Astrocyte of the cerebellum (primary cell): ENCODE results near the gene ANO7.

Experiments used
- DNase-seq: peaks from one replicate; pipeline ENCODE4 v3.0.0-alpha.2; 2011; ENCODE audit warnings: low read depth
- H3K4me3 ChIP-seq: 2 replicates; pipeline ENCODE4 v1.5.1; 2011; ENCODE audit warnings: mild to moderate bottlenecking, low read depth, low read length, moderate library complexity
- in situ Hi-C: cut with HindIII; loops from 2 replicates; pipeline ENCODE4 v1.10.0; 2017; ENCODE audit warnings: low sequenced_read_pairs
- TF ChIP-seq, protein P1 (sequence below): IDR thresholded peaks from 2 replicates; pipeline ENCODE4 v1.5.1; 2012; ENCODE audit warnings: low read length, low read depth, moderate library complexity, mild to moderate bottlenecking; ENCODE audit errors: missing control alignments

ANO7 gene

DNA sequence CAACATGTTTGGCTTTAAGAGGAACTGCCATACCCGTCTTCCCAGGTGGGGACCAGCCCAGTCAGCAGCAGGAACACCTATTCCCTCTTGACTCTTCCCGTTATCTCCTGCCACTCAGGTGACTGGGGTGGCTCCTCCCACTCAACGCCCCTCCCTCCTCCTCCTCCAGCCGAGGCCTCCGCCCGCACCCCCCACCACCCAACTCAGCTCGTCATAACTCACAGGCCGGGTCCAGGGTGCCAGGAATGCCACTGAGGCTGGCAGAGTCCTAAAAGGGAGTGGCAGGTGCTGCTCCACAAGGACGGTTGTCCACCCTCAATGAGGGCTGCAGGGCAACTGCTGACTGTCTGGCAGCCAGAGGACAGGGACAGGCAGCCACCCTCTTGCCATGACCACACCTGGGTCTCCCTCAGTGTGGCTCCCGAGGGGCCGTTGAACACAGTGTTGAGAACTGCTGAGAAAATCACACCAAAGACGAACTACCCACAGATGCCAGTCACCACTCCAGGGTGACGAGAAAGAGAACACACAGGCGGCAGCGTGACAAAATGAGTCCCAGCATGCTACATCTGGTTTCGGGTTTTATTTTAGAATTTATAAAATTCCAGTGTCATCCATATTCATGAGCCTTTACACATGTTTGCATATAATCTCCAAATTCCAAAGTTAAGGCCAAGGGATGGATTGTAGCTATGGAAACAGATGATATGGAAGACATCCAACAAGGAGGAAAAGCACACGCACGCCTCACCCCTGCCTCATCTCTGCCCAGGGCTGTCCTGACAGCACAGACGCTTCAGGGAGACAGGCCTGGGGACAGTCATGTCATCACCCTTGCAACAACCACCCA, 38.5 kb downstream of the ANO7 start:
- in situ Hi-C loops = loop anchor here (10.0 kb wide), 1 partner anchor 58 kb away; no protein-coding TSS in a partner anchor
- TF ChIP-seq, protein P1, sequence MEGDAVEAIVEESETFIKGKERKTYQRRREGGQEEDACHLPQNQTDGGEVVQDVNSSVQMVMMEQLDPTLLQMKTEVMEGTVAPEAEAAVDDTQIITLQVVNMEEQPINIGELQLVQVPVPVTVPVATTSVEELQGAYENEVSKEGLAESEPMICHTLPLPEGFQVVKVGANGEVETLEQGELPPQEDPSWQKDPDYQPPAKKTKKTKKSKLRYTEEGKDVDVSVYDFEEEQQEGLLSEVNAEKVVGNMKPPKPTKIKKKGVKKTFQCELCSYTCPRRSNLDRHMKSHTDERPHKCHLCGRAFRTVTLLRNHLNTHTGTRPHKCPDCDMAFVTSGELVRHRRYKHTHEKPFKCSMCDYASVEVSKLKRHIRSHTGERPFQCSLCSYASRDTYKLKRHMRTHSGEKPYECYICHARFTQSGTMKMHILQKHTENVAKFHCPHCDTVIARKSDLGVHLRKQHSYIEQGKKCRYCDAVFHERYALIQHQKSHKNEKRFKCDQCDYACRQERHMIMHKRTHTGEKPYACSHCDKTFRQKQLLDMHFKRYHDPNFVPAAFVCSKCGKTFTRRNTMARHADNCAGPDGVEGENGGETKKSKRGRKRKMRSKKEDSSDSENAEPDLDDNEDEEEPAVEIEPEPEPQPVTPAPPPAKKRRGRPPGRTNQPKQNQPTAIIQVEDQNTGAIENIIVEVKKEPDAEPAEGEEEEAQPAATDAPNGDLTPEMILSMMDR = no peak
- DNase-seq = no peak
- H3K4me3 ChIP-seq = no peak overlapping the region

DNA sequence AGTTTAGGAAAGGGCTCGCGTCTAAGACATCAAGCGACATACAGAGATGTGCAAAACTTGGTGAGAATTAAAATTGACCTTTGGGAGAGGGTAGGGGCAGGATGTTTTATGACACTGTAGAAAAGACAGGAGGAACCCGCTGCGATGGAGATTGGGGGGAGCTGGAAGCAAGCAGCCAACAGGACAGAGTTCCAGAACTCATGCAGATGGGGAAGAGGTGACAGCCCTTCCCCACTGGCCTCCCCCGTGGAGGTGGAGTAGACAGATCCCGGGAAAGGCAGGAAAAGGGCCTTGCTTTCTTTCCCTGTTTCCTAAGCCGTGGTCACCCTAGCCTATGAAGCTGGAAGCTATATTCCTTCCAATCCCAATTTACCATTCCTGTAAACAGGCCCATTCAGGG, 39.1 kb downstream of the ANO7 start:
- TF ChIP-seq, protein P1 = no peak
- in situ Hi-C loops = loop anchor here (10.0 kb wide), 1 partner anchor 57 kb away; no protein-coding TSS in a partner anchor
- H3K4me3 ChIP-seq = no peak overlapping the region
- no peak for DNase-seq

DNA sequence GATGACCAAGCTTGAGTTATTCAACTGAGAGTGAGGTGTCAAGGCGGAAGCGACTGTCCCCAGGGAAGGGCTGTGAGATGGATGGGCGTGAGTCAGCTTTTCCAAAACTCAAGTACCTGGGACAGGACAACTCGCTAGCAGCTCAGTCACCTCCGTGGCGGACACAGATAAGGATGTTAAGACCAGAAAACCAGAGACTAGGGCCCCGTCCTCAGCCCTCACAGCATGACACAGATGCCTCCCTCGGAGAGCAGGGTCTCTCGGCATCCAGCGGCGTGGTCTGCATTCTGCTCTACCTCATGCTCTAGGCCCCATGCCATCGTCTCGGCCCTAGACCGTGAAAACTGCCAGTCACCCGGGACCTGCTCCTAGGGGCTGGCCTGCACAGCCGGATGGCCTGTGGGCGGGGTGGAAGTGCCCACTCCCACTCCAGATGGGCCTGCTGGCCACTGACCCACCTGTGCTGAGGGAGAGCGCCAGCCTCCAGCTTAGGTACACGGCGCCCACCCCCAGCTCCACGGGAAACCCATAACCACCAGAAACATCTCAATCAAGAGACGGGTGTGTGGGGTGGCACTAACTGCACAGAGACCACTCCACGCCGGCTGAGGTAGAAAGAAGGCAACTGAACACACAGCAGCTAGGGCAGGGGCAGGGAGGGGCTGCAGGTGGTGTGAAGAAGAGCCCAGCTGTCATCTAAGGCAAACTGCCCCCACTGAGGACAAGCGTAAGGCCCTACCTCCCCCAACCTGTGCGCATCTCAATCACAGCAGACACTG, 39.8 kb downstream of the ANO7 start:
- in situ Hi-C loops = loop anchor here (10.0 kb wide), 1 partner anchor 57 kb away; no protein-coding TSS in a partner anchor
- TF ChIP-seq, protein P1 = no peak
- DNase-seq = no peak
- no peak overlapping the region for H3K4me3 ChIP-seq

DNA sequence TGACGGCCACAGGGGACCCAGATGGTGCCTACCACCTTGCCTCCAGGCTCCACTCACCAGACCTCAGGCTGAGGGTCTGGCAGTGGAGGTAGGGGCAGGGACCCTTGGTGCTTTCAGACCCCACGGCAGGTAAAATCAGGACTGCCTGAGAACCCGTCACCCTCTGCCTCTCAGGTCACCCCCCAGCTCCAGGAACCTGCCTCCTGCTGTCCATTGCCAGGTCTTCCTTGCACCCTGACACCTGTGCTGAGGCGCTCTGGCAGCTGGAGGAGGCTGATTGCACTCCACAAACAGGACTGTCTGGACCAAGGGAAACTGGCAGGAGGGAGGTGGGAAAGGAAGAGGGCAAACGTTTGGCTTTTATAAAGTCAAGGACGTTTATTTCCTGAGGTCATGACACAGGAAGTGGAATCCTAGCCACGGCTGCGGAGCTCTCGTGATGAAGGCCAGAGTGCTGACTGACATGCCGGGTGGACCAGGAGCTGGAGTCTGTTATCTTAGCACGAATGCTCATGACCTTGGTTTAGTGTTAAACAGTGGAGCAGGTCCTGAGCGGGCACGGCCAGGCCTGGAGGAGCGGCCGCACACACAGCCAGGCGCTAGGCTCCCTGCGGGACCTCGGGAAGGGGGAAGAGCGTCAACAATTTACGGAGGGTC, 40.5 kb downstream of the ANO7 start:
- TF ChIP-seq, protein P1 = no peak
- in situ Hi-C loops = loop anchor here (10.0 kb wide), 1 partner anchor 56 kb away; no protein-coding TSS in a partner anchor
- DNase-seq = no peak
- H3K4me3 ChIP-seq = no peak overlapping the region

DNA sequence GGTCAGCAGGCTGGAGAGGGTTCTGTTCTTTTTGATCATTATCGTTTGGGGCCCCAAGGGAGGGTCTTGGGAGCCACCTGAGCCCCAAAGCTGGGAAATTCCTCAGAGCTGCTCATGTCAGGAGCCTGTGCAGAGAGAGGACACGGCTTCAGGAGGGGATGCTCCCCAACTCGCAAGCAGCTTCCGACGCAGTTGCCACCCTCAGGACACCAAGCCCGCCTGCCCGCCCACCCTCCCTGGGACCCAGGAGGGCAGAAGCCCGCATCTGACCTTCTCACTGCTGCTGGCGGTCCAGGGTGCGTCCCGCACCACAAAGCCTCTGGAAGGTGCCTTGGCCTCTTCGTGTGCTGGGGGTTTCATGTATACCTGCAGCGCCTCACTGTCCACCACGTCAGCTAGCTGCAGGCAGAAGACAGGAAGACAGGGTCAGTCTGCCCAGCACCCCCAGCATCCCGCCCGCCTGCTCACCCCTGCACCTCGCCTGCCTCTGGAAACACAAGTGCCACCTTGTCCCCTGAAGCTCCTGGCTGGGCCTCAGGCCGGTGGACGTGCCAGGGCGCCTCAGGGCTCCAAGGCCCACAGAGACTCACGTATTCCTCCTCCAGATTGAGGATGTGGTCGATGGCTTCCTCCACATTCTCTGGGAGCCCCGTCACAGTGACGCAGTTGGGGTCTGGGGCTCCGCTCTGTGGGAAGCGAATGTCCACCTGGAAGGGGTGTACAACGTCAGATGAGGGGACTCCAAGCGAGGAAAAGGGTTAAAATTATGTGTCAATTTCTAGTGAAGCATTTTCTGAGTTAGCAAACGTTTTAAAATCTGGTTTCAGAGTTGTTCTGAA, 41.3 kb downstream of the ANO7 start:
- in situ Hi-C loops = loop anchor here (10.0 kb wide), 1 partner anchor 55 kb away; no protein-coding TSS in a partner anchor
- no peak for DNase-seq
- TF ChIP-seq, protein P1 = no peak
- no peak overlapping the region for H3K4me3 ChIP-seq
